ENCODE measurements around the gene XYLT2. TPM values are rescaled to one million over a fixed set of nuclear protein-coding genes. Genes with fewer than 3 reads are reported as not detected.

Gene XYLT2
- polyA plus RNA-seq, 1 experiment = 25.0 TPM

GRCh38 chr17:50389534-50389933 lies 43.6 kb downstream of the XYLT2 start:
- Histone ChIP-seq H3K27me3 (ENCODE audit: control insufficient read depth, insufficient read depth, low read length) (no peaks in the 10 kb centered on the region), H3K4me3 (ENCODE audit: low read depth, low read length) (no peak overlapping the region), H3K36me3 (ENCODE audit: control insufficient read depth, insufficient read depth, low read length) (peaks cover 48% of the 10 kb centered on the region)
- ChIA-PET CTCF (interaction anchor here (1.2 to 2.4 kb wide), 2 partner anchors 8 to 18 kb away, joined by 3 to 9 read pairs; partner anchors contain the start of gene LRRC59), POLR2A (interaction anchor here (0.7 kb wide), 1 partner anchor 149 kb away, joined by 4 read pairs; no protein-coding TSS in a partner anchor)
- no peak for TF ChIP-seq CTCF (IDR thresholded peaks at IDR 0.05; ENCODE audit: insufficient read depth, low read depth, low read length)
- no peak for DNase-seq (ENCODE audit: low read depth)

- Histone ChIP-seq H3K36me3 (ENCODE audit: control insufficient read depth, insufficient read depth, low read length) (peaks cover 32% of the 10 kb centered on the region), H3K4me3 (ENCODE audit: low read depth, low read length) (no peak overlapping the region), H3K27me3 (ENCODE audit: control insufficient read depth, insufficient read depth, low read length) (no peaks in the 10 kb centered on the region)
- ChIA-PET CTCF (interaction anchor here (1.0 kb wide), 1 partner anchor 223 kb away, joined by 3 read pairs; no protein-coding TSS in a partner anchor), POLR2A (no interaction called here)
- DNase-seq (ENCODE audit: low read depth) = no peak
- no peak for TF ChIP-seq CTCF (IDR thresholded peaks at IDR 0.05; ENCODE audit: insufficient read depth, low read depth, low read length)
These were observed 46.7 kb downstream of the XYLT2 start for GRCh38 chr17:50392621-50393020.

DNA sequence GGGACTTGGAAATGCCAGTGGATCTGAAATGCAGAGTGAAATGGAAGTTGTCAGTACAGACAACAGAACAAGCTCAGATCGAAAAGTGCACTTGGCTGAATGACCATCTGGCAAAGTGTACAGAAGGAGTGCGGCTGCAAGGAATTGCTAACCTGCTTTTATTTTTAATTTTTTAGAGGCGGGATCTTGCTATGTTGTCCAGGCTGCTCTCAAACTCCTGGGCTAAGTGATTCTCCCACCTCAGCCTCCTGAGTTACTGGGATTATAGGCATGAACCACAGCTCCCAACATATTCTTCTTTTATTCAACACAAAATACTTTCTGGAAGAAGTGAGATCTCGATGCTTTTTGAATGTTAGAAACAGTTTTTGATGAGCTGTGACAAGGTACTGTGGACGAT lies 47.8 kb downstream of the XYLT2 start:
- peaks cover 28% of the 10 kb centered on the region for H3K36me3 ChIP-seq (ENCODE audit: control insufficient read depth, insufficient read depth, low read length)
- H3K4me3 ChIP-seq (ENCODE audit: low read depth, low read length) = no peak overlapping the region
- no peaks in the 10 kb centered on the region for H3K27me3 ChIP-seq (ENCODE audit: control insufficient read depth, insufficient read depth, low read length)
- TF ChIP-seq CTCF (IDR thresholded peaks at IDR 0.05; ENCODE audit: insufficient read depth, low read depth, low read length) = no peak
- ChIA-PET POLR2A (no interaction called here), CTCF (no interaction called here)
- DNase-seq (ENCODE audit: low read depth) = no peak

DNA sequence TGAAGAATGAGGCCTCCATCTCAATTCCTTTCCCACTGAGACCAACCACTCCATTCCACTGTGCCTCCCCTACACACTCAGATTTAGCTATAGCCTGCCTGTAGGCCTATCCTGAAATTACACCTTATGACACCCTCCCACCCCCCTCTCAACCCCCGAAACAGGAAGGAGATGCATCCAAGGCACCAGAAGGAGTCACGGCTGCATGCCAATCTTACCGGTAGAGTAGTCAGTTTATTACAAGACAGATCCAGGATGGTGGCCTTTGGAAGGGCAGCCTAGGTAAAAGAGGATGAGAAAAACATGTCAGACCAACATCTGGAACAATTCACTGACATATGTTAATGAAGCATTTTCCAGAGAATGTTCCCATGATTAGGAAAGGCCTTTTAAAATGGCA lies 48.8 kb downstream of the XYLT2 start:
- H3K4me3 ChIP-seq (ENCODE audit: low read depth, low read length) = no peak overlapping the region; the same call in none of the 2 replicates
- H3K27me3 ChIP-seq (ENCODE audit: control insufficient read depth, insufficient read depth, low read length) = no peaks in the 10 kb centered on the region
- peaks cover 23% of the 10 kb centered on the region for H3K36me3 ChIP-seq (ENCODE audit: control insufficient read depth, insufficient read depth, low read length)
- no peak for TF ChIP-seq CTCF (IDR thresholded peaks at IDR 0.05; ENCODE audit: insufficient read depth, low read depth, low read length)
- CTCF ChIA-PET = no interaction called here
- no peak for DNase-seq (ENCODE audit: low read depth)
- POLR2A ChIA-PET = interaction anchor here (0.7 kb wide), 1 partner anchor 471 kb away, joined by 6 read pairs; no protein-coding TSS in a partner anchor

DNA sequence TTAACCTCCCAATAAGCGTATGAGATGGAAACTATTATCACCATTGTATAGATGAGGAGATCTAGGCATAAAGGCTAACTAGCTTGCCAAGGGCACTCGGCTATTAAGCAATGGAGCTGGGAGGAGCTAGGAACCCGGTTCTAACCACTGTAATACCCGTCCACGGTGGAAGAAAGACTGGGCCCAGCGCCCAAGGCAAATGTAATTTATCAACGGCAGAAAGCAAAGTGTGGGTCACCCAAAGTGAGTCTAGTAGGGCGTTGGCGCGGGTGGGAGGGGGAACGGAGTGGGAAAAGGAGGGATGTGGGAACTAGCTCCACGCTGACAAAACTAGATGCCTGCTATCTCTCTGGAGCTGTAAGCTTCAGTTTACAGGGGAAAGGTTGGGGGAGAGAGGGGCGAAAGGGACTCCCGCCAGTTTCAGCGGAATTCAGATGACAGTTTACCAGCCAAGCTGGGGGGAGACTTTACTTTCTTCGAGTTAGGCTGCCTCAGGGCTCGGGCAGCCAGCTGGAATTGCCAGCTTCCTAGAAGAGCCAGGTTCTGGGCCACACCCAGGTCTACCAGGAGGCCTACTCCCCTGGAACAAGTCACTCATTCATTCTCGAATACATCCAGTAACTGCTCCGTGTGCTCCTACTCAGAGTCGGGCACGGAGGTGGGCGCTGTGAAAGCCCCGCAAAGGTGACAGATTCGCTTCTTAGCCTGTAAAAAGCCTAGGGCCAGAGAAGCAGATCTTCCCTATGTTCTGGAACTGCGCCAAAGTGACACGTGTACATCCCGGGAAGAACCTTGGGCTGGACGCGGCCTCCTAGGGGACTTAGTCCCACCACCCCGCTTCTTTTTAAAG lies 50.6 kb downstream of the XYLT2 start:
- no peak for DNase-seq (ENCODE audit: low read depth)
- ChIA-PET POLR2A (interaction anchor here (0.6 to 1.2 kb wide), 4 partner anchors 14 to 646 kb away, joined by 3 to 5 read pairs (median 3); no protein-coding TSS in a partner anchor), CTCF (interaction anchor here (0.6 to 3.1 kb wide), 28 partner anchors 8 to 344 kb away, joined by 3 to 27 read pairs (median 6); partner anchors contain the start of genes EME1, MRPL27, RSAD1 and SGCA)
- Histone ChIP-seq H3K27me3 (ENCODE audit: control insufficient read depth, insufficient read depth, low read length) (no peaks in the 10 kb centered on the region), H3K4me3 (ENCODE audit: low read depth, low read length) (peak overlapping the region; percentile 97), H3K36me3 (ENCODE audit: control insufficient read depth, insufficient read depth, low read length) (peaks cover 14% of the 10 kb centered on the region)
- TF ChIP-seq CTCF (IDR thresholded peaks at IDR 0.05; ENCODE audit: insufficient read depth, low read depth, low read length) = no peak

Measured in BJ (cell line).